ENCODE data around the gene TMEM222.
A peak's percentile ranks its signal among the peaks of the same experiment; 100 is the strongest.

The TMEM222 gene

DNA sequence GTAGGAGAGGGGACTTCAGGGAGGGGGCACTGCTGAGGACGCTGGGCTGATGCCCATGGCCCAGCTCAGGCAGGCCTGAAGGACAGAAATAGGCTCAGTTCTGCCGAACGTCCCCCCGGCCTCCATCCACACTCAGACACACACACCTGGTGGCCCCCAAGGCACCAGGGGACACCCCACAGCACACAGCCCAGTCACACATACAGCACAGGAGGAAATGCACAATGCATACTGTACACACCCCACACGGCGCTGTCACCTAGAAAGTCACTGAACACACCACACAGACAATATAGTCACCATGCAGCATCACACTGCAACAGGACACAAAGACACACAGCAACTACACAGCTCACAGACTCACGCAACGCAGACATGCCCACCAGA, 20.4 kb downstream of the TMEM222 start:
- DNase-seq (ENCODE audit: low read depth), result no peak

DNA sequence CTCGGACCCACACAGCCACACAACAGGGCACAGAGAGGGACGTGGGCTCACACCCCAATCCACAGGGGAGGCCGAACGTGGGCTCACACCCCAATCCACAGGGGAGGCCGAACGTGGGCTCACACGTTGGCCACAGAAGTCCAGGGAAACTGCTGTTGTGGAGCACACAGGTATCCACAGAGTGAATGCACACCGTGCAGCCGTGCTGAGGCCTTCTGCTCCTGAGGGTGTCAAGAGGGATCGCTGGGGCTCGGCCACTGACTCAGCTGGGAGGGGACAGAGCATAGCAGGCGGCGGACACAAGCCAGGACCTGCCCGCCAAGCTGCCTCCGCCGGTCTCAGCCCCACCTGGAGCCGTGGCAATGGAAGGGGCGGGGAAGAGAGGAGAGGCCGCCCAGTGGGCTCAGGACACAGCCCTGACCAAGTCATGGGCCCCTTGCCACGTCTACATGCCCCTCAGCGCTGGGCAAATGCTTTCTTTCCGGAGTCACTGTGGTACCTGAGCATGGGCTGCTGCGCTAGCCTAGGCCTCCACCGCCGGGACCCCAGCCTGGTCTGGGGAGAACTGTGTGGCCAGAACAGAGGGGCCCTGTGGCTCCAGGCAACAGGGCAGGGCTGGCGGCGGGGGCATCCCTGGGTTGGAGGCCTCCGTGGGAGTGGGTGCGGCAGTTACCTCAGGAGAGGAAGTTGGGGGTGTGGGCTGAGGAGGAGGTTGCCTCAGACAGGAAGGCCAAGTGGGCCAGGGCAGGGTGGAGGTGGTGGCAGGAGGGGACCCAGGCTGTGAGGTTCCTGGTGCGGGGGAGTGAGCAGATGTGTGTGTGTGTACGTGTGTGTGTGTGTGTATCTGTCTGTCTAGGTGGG, 21.0 kb downstream of the TMEM222 start:
- DNase-seq (ENCODE audit: low read depth), result peak; percentile 63

DNA sequence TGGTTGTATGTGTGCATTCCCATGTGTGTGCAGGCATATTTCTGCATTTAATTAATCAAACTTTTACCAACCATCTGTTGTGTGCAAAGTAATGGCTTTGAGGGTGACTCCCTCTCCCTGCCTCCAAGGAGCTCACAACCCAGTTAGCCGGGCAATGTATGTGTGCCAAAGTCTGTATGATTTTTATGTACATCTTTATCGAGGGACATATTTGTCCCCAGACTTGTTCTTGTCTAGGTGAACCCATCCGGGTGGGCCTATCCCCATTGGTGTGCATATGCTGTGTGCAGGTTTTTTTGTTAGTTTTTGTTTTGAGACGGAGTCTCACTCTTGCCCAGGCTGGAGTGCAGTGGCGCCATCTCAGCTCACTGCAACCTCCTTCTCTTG, 21.7 kb downstream of the TMEM222 start:
- DNase-seq (ENCODE audit: low read depth), result no peak

DNA sequence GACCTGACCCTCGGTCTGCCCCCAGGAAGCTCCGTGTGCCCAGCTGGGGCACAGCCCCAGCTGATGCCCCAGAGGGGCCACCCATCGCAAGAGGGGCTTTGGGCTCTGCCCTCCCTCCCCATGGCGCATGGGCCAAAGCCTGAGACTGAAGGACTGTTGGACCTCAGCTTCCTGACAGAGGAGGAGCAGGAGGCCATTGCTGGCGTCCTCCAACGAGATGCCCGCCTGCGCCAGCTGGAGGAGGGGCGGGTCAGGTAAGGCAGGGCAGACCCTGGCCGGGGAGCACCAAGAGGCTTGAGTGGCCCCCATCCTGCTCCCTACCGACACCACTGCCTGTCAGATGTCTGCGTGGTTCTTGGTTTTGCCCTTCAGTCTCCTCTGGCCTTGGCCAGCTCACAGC, 23.3 kb downstream of the TMEM222 start:
- no peak for DNase-seq (ENCODE audit: low read depth)

DNA sequence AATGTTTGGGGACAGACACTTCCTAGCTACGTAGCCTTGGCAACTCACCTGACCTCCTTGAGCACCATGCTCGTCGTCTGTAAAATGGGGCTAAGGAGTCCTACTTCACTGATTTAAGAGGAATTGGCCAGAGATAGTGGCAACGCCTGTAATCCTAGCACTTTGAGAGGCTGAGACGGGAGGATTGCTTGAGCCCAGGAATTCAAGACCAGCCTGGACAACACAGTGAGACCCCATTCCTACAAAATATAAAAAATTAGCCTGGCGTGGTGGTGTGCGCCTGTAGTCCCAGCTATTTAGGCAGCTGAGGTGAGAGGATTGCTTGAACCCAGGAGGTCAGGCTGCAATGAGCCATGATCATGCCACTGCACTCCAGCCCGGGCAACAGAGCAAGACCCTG, 24.4 kb downstream of the TMEM222 start:
- no peak for DNase-seq (ENCODE audit: low read depth)

DNA sequence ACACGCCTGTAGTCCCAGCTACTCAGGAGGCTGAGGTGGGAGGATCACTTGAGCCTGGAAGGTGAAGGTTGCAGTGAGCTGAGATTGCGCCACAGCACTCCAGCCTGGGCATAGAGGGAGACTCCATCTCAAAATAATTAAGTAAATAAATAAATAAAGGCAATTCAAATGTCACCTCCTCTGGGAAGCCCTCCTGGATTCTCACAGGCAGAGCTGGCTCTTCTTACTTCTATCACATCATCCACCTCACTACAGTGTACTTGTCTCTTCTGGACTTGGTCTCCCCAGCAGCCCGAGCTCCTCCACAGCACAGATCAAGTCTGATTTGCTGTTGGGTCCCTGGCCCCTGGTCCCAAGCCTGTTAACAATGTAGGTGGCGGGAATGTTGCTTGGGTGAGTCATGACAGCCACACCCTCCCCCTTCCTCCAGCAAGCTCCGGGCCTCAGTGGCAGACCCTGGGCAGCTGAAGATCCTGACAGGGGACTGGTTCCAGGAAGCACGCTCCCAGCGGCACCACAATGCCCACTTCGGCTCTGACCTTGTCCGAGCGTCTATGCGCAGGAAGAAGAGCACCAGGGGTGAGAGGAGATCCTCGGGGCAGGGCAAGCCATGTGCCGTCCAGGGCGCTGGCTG, 25.1 kb downstream of the TMEM222 start:
- no peak for DNase-seq (ENCODE audit: low read depth)

DNA sequence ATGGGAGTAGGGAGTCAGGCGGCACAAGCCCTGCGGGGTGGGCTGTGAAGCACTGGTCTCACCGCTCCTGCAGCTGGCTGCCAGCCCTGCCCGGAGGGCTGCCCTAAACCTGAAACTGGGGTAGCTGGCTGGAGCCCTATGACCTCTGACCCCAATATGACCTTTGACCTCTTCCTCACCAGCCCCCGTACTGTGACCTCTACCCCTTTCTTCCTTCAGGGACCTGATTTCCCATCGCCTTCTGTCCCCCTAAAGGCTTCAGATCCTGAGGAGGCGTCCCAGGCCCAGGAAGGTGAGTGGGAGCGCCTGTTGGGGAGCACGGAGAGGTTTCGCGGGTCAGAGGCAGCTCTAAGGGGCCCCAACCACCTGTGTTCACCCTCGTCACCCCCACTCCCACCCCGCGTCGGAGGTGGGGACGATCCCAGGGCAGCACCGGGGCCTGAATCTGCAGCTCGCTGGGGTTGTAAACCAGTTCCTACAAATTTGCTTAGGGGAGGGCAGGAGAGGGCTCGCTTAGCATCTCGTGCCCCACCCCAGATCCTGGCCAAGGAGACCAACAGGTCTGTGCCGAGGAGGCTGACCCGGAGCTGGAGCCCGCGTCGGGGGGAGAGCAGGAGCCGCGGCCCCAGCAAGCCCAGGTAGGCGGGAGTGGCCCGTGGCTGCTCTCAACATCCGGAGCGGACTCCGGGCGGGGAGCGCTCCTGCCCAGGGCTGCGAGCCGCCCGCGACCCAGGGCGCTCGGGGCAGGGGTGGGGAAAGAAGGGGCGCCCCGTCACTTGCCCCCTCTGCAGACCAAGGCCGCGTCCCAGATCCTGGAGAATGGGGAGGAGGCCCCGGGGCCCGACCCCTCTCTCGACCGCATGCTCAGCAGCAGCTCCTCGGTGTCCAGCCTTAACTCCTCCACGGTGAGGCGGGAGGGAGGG, 27.2 kb downstream of the TMEM222 start:
- DNase-seq (ENCODE audit: low read depth), result no peak

DNA sequence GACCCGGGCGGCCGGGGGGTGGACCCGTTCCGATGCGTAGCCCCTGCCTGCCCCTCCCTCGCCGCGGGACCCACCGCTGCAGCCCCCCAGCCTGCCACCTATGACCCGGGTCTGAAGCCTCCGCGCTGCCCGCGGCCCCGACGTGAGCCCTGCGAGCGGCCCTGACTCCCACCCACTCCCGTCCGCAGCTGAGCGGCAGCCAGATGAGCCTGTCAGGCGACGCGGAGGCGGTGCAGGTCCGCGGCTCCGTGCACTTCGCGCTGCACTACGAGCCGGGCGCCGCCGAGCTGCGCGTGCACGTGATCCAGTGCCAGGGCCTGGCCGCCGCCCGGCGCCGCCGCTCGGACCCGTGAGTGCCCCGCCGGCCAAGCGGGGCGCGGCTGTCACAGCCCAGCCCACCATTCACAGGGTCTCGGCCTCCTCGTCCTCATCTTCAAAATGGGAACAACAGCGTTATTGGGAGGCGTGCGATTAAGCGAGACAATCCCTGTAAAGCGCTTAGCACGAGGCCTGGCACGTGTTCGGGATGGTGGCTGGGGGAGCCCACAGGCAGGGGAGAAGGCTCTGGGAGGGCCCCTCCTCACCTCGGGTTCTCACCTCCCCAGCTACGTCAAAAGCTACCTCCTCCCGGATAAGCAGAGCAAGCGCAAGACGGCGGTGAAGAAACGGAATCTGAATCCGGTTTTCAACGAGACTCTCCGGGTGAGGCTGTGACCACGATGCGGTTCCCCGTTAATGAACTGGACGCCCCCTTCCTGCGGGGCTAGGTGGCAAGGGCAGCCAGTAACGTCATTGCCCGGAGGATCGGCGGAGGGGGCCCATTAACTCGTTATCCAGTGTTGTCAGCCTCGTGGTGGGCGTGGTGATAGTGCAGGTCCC, 28.1 kb downstream of the TMEM222 start:
- DNase-seq (ENCODE audit: low read depth), result no peak

DNA sequence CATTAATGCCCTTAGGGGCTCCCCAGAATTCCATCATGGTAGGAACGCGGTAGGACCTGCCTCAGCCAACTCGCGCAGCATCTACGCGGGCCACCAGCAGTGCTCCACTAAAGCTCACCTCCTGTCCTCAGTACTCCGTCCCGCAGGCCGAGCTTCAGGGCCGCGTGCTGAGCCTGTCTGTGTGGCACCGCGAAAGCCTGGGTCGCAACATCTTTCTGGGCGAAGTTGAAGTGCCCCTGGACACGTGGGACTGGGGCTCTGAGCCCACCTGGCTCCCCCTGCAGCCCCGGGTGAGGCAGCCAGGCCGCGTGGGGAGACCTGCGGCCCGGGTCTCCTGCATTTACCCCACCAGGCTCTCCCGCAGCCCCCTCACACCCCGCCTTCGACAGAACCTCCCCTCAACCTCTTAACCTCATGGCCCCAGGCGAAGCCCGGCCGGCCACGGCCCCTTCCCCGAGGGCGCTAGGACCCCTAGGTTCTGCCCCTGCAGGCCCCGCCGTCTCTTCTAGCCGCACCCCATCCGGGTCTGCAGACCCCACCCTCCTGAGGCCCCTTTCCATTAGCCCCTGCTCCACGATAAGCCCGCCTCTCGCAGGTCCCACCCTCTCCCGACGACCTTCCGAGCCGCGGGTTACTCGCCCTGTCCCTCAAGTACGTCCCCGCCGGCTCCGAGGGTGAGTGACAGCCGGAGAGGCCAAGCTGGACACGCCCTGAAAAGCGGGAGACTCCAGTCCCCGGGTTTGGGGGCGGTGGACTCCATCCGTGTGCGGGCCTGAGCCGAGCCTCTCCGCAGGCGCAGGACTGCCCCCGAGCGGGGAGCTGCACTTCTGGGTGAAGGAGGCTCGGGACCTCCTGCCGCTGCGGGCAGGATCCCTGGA, 28.9 kb downstream of the TMEM222 start:
- no peak for DNase-seq (ENCODE audit: low read depth)

DNA sequence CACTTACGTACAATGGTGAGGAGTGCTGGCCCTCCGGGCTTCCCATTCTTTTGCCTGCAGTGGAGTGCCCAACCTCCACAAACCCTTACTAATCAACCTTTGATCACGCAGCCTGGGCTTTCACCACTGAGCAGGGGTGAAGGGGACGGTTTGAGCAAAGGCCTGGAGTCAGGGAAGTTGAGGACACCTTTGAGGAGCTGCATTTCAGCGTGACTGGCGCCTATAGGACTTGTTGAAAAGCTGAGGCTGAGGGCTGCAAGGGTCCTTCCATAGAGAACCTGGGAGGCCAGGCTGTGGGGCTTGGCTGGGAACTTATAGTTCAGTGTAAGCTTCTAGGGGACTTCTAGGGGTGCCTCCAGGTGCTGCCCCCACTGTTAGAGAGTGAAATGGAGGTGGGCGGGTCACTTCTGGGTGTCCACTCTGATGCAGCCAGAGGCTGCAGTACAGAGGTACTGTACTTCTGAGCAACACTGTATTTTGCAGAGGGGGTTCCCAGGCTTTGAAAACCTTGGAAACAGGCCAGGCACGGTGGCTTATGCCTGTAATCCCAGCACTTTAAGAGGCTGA, 29.7 kb downstream of the TMEM222 start:
- DNase-seq (ENCODE audit: low read depth), result no peak

DNA sequence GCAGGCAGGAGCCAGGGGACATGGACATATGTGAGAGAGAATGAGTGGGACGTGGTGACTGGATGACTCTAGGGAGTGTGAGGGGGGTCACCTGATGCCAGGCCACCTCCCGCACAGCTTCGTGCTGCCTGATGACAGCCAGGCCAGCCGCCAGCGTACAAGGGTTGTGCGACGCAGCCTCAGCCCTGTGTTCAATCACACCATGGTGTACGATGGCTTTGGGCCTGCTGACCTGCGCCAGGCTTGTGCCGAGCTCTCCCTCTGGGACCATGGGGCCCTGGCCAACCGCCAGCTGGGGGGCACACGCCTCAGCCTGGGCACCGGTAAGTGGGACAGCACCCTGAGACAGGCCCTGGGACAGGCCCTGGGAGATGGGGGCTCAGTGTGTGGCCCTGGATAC, 31.2 kb downstream of the TMEM222 start:
- DNase-seq (ENCODE audit: low read depth), result no peak

DNA sequence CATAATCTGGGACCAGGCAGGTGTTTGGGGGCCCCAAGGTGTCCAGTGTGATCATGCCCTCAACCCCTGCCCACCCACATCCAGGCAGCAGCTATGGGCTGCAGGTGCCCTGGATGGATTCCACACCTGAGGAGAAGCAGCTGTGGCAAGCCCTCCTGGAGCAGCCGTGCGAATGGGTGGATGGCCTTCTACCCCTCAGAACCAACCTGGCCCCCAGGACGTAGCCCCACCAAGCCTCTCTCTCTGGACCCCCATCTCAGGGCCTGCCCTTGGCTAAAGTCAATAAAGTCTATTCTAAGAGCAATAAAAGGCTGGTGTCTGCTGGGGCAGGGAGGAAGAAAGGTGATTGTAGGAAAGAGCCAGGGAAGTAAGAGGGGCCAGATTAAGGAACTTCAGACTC, 31.7 kb downstream of the TMEM222 start:
- no peak for DNase-seq (ENCODE audit: low read depth)

DNA sequence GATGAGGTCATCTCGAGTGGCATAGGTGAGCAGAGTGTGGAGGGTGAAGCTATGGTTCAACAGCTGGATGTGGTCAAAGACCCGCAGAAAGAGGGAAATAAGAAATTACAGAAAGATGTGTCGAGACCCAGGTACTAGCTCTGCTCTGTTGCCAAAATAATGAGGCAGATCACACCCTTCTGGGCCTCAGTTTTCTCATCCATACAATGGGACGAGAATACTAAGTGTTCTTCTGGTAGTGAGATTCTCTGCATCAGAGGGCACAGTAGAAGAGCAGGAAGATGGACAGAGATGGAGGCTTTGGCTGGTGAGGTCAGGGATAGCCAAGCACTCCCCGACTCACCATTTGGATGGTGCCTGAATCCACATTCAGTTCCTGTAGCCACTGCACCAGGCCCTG, 33.7 kb downstream of the TMEM222 start:
- DNase-seq (ENCODE audit: low read depth), result no peak

DNA sequence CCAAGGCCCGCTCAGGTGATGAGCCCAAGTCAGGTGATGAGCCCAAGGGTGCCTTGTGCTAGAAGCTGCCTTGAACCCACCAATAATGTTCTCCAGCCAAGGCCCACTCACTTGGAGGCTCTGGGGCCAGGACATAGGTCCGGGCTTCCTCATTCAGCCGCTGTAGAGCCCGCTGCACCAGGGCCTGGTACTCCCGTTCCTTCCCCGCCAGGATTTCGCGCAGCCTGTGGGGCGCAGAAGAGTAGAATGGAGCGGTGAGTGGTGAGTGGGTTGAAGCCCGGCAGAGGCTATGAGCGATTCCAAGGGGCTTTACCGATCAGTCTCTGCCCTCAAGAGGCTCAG, 34.3 kb downstream of the TMEM222 start:
- DNase-seq (ENCODE audit: low read depth), result no peak

DNA sequence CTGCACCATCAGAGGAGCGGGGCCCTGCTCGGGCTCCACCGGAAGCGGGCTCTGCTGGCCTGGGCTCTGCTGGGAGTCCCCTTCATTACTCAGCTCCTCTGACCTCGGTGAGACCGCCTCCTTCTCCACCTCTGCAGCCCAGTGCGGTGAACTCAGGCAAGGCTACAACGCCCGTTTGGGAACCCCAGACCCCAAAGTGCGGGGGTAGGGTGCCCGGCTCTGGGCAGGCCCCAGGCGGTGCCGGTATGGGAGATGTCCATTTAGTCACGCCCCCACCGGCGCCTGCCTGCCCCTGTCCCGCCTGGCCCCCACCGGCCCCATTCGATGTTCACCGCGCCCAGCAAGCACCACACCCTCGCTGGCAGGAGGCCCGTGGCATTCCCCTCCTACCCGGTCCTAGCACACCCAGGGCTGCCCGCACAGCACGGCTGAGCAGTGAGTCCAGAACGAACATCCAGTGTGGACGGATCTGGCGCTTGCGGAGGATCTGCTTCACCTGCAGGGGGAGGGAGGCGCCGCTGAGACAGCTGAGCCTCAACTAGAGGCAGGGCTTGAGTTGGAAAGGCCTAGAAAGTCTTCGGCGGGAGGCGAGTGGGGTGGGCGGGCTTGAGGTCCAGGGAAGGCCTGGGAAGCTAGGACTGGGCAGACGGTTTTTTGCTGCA, 34.8 kb downstream of the TMEM222 start:
- no peak for DNase-seq (ENCODE audit: low read depth)

DNA sequence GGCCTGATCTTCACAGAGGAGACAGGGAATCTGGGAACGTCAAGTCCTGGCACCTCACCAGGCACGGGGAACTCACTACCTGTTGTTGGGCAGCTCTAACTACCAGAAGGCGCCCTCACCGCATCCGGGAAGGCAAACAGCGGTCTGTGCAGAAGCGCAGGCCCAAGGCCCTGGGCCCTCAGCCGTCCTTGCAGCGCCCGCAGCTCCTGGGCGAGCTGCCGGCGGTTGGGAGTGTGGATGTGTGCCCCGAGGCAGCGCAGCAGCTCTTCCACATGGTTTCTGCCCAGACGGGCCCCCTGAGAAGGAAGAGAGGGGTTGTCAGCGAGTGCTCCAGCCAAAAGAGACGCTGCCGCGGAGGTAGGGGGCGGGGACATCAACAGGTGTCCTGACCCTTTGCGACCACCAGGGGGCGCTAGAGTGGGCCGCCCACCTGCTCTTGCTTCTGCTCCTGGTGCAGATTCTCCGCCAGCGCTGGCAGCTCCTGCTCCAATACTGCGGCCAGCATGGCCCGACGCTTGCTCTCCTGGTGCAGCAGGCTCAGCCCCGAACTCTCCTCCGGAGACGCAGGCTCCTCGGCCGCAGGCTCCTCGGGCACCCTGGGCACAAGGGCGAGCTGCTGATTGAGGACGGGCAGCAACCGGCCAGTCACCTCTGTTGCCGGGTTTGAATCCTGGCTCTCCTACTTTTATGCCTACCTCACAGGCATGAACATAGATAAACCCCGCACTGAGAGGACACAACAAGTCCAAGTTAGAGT, 35.5 kb downstream of the TMEM222 start:
- peak; percentile 67 for DNase-seq (ENCODE audit: low read depth)

DNA sequence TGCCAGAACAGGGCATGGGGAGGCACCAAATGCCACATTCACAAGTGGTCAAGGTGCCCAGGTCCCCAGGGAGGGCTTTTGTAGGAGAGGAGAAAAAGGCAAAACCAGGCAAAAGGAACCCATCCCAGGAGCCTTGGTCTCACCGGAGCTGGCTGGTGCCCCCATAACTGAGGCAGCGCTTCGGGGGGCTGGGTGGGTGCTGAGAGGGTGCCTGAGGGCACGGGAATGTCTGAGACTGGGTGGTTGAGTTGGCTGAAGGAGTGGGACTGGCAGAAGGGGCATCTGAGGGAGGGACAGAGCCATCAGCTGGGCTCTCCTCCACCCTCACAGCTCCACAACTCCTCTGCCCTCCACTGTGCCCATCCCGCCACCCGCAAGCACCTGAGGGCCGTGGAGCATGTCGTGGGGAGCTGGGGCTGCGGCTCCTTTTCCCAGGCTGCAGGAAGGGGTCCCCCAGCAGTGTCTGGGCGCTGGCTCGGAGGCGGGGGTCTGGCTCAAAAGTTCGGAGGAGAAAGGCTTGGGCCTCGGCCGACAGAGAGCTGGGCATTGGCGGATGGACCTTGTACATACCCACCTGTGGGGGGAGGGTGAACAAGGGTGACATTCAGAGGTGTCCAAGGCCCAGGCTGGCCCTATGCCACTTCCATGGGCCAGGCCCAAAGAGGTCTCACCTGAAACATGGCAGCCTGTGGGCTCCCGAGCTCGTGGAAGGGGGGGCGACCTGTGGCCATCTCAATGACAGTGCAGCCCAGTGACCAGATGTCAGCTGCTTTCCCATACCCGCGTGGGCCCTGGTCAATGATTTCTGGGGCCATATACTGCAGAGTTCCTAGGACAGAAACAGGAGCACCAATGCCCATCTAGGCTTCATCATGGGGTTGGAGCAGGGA, 36.3 kb downstream of the TMEM222 start:
- no peak for DNase-seq (ENCODE audit: low read depth)

DNA sequence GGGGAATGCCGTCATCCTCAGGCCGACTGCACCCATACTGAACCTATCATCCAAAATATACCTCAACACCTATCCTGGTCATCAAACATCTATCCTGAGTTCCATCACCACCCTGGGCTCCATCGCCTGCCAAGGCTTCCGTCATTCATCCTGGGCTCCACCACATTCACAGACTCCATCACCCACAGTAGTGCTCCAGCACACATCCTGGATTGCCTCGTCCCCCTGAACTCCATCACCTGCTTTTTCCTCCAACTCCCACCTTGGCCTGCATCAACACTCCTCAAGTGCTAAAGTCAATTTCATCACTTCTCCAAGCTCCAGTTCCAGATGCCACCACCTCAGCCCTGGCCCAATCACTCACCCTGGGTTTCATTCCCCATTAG, 37.0 kb downstream of the TMEM222 start:
- no peak for DNase-seq (ENCODE audit: low read depth)

All from stimulated activated CD8-positive, alpha-beta memory T cell treated with anti-CD3 and anti-CD28 coated beads, Interleukin-12 subunit alpha, Interleukin-12 subunit beta, amount 100 ng/mL, for 1 hour (primary cell).